NCI-H128 (cell line): ENCODE results near the gene OCA2.
"Not testable (repeated sequence)": the region's sequence is repeated elsewhere in the genome, so short reads cannot be mapped to it uniquely, and the experiment has no call there.

ENCODE experiments used
- DNase-seq: peaks from one replicate; lab custom pipeline; 2025; ENCODE audit not compliant: unreplicated experiment; lab: John Stamatoyannopoulos, UW

OCA2 gene

DNA sequence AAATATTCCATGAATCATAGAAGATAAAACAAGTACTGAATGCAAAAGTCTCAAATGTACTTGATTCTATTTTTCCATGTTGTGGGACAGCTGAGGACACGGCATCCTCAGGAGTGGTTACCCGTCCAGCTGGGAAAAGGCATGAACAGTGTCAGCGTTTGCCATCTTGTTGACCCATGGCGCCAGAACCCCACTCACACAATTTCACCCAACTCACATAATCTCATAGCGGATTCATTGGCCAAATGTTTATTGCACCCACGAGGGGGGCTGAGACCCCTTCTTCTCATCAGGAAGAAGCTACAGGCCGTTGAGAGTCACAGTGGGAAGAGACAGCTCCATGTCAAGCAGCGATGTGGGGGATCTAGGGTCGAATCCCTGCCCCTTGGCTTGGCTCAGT, 72.9 kb downstream of the OCA2 start:
- DNase-seq: no peak

- no peak for DNase-seq
Measured at GRCh38 chr15:28025413-28025812, 73.7 kb downstream of the OCA2 start.

DNA sequence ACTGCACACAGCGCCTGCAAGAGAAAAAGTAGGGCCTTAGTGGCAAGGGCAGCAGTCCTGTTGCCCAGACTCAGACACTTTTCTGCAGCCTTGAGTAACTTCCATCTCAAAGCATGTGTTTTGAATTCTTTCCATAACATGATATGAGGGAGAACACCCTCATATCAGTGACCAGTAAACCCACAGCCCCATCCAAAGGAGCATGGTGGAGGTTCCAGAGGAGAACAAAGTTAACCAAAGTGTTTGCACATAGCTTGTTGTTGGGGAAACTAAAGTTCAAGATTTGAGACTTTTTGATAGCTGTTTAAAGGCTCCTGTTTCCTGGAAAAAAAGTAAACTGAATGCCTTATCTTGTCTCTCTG, 74.2 kb downstream of the OCA2 start:
- DNase-seq: no peak

- DNase-seq: no peak
Measured at GRCh38 chr15:28023933-28024888, 74.9 kb downstream of the OCA2 start.

DNA sequence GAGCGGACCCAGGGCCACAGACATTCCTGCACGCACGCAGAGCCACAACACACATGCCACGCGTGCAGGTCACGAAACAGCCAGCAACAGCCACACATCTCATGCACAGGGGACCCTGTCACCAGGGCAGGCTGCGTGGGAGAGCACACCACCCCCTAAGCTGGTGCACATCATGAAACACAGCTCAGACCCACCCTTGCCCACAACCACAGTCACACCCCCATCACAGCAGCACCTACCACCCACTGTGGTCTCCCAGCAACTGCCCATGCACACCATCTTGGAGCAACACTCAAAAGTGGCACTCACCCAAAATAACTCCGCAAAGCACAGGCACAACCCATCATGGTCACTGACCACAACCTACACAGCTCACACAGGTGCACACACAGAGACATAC, 75.7 kb downstream of the OCA2 start:
- no peak for DNase-seq

DNA sequence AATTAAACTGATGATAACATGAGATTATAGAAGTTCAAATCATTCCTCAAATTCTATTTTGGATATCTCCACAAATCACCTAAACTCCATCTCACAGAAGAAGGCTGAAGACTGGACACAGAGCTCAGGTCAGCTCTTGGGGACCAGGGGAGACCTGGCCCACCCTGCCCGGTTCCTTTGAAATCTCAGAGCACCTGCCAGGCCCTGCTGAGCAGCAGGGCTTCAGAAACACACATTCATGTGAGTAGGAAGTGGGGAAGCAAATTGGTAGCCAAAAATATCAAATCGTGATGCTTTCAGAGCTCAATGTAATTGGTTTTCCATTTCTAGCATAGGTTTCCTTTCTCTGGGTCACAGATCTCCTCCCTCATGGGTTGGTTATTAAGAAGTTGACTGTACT, 76.2 kb downstream of the OCA2 start:
- DNase-seq: no peak

GRCh38 chr15:28022181-28022580, 76.9 kb downstream of the OCA2 start:
- DNase-seq: no peak

DNA sequence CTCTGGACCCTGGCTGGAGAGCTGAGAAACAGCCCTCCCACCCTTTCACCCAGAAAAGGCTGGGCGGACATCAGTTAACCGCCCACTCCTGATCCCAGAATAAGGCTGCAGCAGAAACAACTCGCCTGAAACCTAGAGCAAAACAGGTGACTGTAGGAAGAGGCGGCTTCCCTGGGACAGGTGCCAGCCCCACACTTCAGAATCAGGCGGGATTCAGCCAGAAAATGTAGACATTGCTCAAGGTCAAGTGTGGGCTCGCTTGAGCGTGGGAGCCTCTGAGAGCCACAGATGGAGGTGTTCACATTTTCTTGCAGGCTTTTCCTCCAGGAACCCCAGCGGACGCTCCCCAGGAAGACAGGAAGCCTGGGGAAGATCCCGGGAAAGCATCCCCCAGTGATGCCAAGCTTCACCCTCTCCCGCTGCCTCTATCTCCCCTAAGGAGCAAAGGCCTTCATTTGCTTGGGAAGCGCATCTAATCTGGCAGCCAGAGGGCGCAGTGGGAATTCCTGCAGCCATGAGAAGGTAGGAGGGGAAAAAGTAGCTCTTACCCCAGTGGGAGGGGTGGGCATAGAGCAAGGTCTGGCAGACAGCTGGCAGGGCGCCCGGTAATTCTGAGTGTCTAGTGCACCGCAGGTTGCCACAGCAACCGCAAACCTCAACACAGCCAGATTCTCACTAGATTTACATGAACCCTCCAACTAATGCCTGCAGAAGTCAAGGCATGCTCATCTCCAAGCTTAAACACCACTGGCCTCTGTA, 77.7 kb downstream of the OCA2 start:
- no peak for DNase-seq

DNA sequence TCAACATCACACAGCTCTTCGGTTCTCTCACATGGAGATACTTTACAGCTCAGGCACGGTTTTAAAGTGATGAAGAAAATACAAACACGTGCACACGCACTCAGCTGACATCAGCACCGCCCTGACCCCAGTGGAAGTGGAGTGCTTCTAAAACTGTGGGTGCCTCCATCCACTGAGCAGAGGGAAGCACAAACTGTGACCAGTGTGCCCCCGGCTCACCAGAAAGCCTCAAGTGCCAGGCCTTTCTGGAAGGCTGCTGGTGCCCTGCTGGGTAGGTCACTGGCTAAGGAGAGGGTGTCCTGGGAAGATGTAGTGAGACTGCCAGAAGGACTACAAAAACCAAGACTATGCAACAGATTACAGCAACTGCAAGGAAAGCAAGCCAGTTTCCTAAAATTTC, 78.5 kb downstream of the OCA2 start:
- DNase-seq: no peak

DNA sequence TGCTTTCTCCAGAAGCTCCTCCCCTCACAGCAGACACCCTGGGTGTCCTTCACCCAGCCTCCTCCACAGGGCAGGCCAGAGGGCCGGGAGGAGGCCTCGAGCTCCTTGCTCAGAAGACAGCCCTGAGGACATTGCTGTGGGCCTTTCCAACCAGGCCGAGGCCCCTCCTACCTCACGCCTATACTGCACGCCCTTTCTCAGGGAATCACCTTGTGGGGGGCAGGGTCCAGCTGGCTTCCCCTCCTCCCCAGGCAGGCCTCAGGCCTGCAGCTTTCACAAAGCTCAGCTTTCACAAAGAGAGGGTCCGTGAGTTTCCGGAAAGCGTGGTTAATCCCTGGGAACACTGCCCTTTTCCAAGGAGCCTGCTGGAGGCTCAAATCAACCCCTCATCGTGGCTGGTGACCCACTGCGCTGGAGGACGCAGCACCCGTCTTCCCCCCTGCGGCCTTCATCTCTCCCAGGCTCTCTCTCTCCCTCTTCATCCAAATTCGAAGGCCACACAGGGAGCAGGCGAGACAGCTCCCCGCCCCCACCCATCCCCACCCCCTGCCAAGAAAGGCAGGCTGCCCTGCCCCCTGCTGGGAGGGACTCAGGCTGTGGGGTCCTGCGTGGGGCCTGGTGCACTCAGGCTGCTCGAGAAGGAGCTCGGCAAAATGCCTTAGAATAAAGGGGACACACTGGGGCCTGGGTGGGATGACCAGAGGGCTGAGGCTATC, 79.4 kb downstream of the OCA2 start:
- no peak for DNase-seq

DNA sequence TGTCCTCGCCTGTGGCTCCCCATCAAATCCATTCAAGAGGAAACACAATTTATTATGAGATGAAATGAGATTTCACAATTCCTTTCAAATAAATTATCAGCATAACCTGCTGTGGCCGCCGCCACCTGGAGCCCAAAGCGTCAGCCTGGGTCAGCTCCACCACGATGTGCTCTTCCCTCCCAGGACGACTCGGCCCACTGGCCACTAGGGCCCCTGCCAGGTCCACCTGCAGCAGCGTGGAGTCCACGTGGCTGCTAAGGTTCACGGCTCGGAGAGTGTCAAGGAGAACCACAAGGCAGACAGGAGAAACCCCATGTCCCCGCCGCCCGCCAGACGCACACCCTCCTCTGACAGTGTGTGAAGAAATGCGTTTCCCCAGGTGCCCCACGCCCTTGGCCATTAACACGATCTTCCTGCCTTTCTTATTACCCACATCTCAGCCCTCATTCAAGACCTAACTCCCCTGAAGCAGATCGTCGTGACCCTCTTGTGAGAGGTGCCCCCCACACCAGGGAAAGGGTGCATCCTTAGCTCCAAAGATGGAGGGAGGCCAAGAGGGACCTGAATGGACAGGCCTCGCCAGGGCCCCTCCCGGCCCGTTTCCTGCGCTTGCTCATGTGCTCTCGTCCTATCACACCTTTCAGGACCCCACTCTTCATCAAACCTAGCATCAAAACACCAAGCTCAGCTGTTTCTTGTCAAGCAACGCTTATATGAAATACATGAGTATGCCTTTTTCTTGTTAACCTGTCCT, 80.6 kb downstream of the OCA2 start:
- no peak for DNase-seq

- DNase-seq: no peak
Measured at GRCh38 chr15:28017423-28017924, 81.6 kb downstream of the OCA2 start.

DNA sequence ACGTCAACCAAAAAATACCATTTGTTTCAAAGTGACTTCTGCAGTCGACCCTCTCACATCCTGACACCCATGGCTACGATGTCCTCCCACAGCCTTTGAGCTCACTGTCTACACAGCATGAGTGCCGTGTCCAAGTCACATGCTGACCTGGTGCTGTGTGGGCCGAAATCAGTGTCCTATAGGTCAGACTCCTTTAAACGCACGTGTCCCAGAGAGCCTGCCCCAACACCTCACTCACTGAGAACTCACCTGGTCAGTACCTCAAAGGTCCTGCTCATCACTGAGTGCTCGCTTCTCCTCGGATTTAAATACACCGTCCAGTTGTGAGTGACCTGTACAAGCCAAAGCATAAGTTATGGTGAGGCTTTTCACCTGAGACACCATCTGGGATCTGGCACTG, 83.3 kb downstream of the OCA2 start:
- DNase-seq: no peak

GRCh38 chr15:28014623-28015200, 84.4 kb downstream of the OCA2 start:
- DNase-seq: no peak

DNA sequence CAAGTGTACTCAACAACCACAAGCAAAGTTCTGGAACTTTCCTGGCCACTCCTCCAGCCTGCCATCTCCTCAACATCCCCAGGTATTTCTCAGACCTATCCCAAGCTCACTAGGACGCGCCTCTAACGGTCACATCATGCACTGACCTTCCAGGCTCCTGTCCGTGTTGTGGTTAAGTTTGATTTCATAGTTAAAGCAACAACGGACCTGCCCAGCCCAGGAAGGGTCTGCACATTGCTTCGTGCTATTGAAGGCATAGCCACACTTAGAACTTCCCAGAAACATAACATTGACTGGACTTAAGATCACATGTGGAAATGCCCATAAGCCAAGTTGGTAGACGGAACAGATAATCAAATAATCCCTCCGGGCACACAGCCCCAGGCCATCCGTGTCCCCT, 85.1 kb downstream of the OCA2 start:
- no peak for DNase-seq

GRCh38 chr15:28013480-28013879, 85.6 kb downstream of the OCA2 start:
- no peak for DNase-seq

DNA sequence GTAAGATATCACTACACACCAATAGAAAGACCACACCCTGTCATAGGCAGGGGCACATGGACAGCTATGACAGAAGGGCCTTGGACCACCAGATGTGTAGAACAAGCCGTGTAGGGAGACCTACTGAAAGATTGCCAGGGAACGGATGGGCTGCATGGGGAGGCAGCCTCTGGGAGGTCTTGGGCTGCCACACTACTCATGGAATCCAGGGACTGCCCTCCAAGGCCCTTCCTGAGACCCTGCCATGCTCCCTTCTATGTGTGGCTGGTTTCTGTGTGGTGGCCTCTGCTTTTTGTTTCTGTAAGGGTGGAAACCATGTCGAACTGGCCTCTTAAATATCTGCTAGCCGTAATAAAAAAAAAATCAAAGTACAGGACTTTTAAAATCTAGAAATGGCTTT, 86.9 kb downstream of the OCA2 start:
- DNase-seq: no peak

- not testable (repeated sequence) for DNase-seq
Measured at GRCh38 chr15:28008175-28008574, 90.9 kb downstream of the OCA2 start.

- DNase-seq: no peak
Measured at GRCh38 chr15:28006116-28006905, 92.8 kb downstream of the OCA2 start.
